ENCODE measurements around the gene SLC38A3.

The SLC38A3 gene

GRCh38 chr3:50269977-50270413 lies 64.9 kb downstream of the SLC38A3 start:
- Histone ChIP-seq H3K9ac (no peak overlapping the region), H3K4me3 (IDR thresholded peaks at IDR 0.05; ENCODE audit: insufficient read depth, low read depth, low read length) (no peak overlapping the region), H3K27ac (no peak overlapping the region), H2AFZ (ENCODE audit: low read depth) (no peak overlapping the region), H3K4me1 (ENCODE audit: low read depth, poor library complexity, severe bottlenecking) (no peaks in the 10 kb centered on the region), H3K36me3 (ENCODE audit: insufficient read depth) (no peaks in the 10 kb centered on the region), H3K27me3 (ENCODE audit: insufficient read depth, low read depth) (peaks cover 26% of the 10 kb centered on the region; the same call in 1 of the 2 replicates), H3K4me2 (no peak overlapping the region), H3K79me2 (ENCODE audit: insufficient read depth, low read depth) (no peaks in the 10 kb centered on the region), H4K20me1 (ENCODE audit: insufficient read depth) (no peaks in the 10 kb centered on the region)
- no peak for TF ChIP-seq CTCF (conservative IDR thresholded peaks at IDR 0.05; ENCODE audit: low read depth, low read length)

GRCh38 chr3:50270422-50271224 lies 65.6 kb downstream of the SLC38A3 start:
- Histone ChIP-seq H3K9ac (no peak overlapping the region), H3K4me1 (ENCODE audit: low read depth, poor library complexity, severe bottlenecking) (no peaks in the 10 kb centered on the region), H3K4me2 (no peak overlapping the region)

More at GRCh38 chr3:50270422-50271224, 65.6 kb downstream of the SLC38A3 start:
- no peaks in the 10 kb centered on the region for H3K36me3 ChIP-seq (ENCODE audit: insufficient read depth)
- H3K27ac ChIP-seq = no peak overlapping the region
- TF ChIP-seq CTCF (conservative IDR thresholded peaks at IDR 0.05; ENCODE audit: low read depth, low read length) = no peak
- H4K20me1 ChIP-seq (ENCODE audit: insufficient read depth) = no peaks in the 10 kb centered on the region
- H3K27me3 ChIP-seq (ENCODE audit: insufficient read depth, low read depth) = peaks cover 26% of the 10 kb centered on the region; the same call in 1 of the 2 replicates
- H3K79me2 ChIP-seq (ENCODE audit: insufficient read depth, low read depth) = no peaks in the 10 kb centered on the region
- no peak overlapping the region for H3K4me3 ChIP-seq (IDR thresholded peaks at IDR 0.05; ENCODE audit: insufficient read depth, low read depth, low read length)
- H2AFZ ChIP-seq (ENCODE audit: low read depth) = no peak overlapping the region
